ENCODE results near the gene SLC13A1.
"Not testable (repeated sequence)": the region's sequence is repeated elsewhere in the genome, so short reads cannot be mapped to it uniquely, and the experiment has no call there.

The SLC13A1 gene, protein sequence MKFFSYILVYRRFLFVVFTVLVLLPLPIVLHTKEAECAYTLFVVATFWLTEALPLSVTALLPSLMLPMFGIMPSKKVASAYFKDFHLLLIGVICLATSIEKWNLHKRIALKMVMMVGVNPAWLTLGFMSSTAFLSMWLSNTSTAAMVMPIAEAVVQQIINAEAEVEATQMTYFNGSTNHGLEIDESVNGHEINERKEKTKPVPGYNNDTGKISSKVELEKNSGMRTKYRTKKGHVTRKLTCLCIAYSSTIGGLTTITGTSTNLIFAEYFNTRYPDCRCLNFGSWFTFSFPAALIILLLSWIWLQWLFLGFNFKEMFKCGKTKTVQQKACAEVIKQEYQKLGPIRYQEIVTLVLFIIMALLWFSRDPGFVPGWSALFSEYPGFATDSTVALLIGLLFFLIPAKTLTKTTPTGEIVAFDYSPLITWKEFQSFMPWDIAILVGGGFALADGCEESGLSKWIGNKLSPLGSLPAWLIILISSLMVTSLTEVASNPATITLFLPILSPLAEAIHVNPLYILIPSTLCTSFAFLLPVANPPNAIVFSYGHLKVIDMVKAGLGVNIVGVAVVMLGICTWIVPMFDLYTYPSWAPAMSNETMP

GRCh38 chr7:123199883-123200282 lies at the start of gene SLC13A1:
Gene SLC13A1 (minus strand): TSS chr7:123199969. CDS start chr7:123199946, 23 bp downstream.
- DNase-seq = no peak

GRCh38 chr7:123244768-123245167 lies 45.0 kb upstream of the SLC13A1 start:
- no peak for DNase-seq

GRCh38 chr7:123242467-123243092 lies 42.8 kb upstream of the SLC13A1 start:
- no peak for DNase-seq

DNA sequence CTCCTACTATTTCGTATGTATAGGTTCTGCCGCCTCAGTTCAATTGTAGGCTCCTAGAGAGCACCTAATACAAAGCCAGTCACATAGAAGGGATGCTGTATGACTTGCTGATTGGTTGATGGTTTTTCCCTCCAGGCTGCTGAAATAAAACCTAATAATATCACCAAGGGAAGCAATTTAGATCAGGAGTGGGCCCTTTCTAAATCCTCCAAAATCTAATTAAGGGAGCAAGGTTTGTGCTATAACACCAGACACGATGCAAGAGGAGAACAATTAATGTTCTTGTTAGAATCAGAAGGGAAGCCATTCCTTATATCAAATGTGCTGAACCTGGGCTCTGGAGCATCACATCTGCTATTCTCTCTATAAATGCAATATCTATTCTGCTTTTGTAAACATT lies 42.0 kb upstream of the SLC13A1 start:
- DNase-seq = no peak

DNA sequence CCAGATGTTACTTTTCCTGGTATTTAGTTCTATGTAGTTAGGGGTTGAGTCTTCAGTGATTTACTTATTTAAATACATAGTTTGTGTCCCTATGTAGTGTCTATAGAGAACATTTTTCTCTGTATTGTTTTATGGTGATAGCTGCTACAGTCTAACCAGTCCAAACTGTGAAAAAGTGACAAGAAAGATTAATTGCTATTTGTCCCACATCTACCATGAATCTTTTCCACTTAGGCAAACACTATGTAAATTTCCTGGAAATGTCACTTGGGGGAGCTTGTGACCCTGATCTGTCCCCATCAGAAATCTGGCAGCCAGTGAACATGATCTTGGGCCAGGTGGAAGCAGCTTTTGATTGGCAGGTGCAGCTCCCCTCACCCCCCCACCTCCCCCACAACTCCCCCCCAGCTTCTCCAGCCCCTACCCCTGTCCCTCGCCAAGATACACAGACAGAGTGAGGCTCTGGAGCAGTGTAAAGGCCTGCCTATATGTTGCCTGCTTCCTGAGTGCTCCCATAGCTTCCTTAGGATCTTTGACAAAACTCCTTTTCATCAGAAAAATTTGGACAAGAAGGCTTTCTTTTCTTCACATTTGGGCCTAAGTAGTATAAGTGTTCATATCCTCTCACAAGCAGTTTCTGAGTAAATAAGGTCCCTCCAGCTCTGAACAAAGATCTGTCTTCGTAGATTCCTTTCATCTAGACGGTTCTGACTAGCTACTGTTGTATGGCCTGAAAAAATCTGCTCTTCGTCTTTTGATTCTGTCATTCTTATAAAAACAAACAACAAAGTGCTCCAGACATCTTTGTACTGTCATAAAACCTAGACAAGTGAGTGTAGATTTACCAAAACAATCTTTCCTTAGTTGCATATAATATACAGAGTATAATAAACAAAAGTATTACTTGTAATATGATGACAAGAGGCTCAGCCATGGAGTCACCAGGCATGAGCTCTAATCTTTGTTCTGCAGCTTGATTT lies 31.5 kb upstream of the SLC13A1 start:
- no peak for DNase-seq

DNA sequence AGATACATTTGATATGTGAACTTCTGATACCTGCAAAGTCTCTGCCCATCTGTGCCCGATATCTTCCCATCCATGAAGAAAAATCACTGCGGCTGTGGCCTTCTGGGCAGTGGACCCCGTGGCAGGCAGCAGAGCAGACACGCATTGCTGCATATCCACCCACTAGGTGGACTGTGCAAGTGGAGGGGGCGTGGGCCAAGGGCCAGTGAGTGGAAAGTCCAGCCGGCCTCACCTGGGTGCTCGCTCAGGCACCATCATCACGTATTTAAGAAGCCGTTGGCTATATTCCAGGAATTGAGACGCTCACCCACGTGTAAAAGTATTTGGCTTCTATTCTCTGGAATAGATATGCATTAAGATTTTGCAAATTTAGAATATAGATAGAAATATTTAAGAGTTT lies 30.8 kb upstream of the SLC13A1 start:
- no peak for DNase-seq

DNA sequence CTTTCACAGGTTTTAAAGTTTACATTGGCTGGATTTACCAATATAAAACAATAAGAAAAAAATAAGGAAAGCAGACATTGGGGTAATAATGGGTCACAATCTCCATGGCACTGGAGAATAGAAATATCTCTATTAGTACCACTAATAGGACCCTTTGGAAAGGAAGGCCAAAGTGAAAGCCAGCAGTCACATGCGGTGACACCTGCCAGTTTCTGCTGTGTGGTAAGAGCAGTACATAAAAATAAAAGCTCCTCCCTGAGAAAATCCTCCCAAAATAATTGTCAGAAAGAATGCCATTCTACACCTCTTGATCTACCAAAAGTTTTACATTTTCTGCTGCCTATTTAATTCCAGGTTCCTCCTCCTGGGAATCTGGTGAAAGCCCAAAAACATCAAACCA lies 30.4 kb upstream of the SLC13A1 start:
- DNase-seq = no peak

- no peak for DNase-seq
Measured at GRCh38 chr7:123229426-123229825, 29.7 kb upstream of the SLC13A1 start.

- DNase-seq = not testable (repeated sequence)
Measured at GRCh38 chr7:123227666-123228065, 27.9 kb upstream of the SLC13A1 start.

- no peak for DNase-seq
Measured at GRCh38 chr7:123220396-123220795, 20.6 kb upstream of the SLC13A1 start.

DNA sequence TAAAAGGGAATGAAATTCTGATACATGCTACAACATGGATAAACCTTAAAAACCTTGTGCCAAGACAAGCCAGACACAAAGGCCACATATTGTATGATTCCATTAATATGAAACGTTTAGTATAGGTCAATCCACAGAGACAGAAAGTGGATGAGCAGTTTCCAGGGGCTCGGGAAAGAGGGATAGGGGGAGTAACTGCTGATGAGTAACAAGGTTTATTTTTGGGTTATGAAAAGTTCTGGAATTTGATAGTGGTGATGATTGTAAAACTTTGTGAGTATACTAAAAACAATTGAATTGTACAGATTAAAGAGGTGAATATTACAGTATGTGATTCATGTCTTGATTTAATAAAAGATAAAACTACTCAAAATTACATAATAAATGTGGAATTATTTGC lies 19.1 kb upstream of the SLC13A1 start:
- no peak for DNase-seq

DNA sequence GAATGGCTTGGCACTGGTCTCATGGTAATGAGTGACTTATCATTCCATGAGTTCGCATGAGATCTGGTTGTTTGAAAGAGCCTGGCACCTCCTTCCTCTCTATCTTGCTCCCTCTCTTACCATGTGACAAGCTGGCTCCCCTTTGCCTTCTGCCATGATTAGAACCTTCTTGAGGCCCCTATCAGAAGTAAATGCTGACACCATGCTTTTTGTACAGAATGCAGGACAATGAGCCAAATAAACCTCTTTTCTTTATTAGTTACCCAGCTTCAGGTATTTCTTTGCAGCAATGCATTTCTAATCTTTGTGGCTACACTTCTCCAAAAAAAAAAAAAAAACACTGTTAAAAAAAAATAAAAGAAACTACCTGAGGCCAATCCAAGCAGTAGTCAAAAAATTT lies 17.1 kb upstream of the SLC13A1 start:
- DNase-seq = no peak

DNA sequence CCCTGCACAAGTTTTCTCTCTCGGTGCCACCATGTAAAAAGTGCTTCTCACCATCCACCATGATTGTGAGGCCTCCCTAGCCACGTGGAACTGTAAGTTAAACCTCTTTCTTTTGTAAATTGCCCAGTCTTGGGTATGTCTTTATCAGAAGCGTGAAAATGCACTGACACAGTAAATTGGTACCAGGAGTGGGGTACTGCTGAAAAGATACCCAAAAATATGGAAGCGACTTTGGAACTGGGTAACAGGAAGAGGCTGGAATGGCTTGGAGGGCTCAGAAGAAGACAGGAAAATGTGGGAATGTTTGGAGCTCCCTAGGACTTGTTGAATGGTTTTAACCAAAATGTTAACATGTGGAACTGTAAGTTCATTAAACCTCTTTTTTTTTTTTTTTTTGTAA lies 15.6 kb upstream of the SLC13A1 start:
- DNase-seq = no peak

- DNase-seq = no peak
Measured at GRCh38 chr7:123211545-123211944, 11.8 kb upstream of the SLC13A1 start.

GRCh38 chr7:123210986-123211385 lies 11.2 kb upstream of the SLC13A1 start:
- no peak for DNase-seq

GRCh38 chr7:123209786-123210185 lies 10.0 kb upstream of the SLC13A1 start:
- DNase-seq = no peak

GRCh38 chr7:123208793-123209192 lies 9.0 kb upstream of the SLC13A1 start:
- DNase-seq = no peak

DNA sequence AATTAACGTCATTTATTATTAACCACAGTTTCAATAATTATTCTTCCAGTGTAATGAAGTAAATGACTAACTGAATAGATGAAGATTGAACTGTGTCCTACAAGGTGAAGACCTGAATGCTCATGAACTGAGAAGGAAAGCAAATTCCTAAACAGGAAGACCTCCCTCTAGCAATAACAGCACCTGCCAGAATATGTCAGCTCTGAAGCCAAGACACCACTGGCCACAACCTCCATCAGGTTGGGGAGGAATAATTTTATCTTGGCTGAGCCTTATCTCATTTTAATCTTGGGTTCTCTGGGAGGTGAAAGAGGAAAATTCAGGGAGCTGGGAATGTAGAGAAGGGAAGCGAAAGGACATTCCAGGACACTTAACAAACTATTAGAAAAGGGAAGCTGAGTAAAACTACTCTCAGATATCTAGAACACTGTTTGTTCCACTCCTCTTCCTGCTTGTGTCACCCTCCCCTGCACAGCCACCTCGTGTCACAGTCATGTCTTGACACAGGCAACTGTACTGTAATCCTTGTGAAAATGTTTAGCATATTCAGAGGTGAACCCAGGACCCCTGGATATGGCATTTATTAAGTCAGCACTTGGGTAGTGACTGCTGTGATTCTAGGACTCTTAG lies 4.6 kb upstream of the SLC13A1 start:
- no peak for DNase-seq

GRCh38 chr7:123201901-123202300 lies 2.1 kb upstream of the SLC13A1 start:
- DNase-seq = no peak

GRCh38 chr7:123198668-123199652 lies 809 bp downstream of the SLC13A1 start:
- no peak for DNase-seq

- DNase-seq = no peak
Measured at GRCh38 chr7:123198111-123198510, 1.7 kb downstream of the SLC13A1 start.
